Mammary epithelial cell (primary cell): ENCODE data around the gene HSPBP1.

Experiments used
- EZH2 ChIP-seq: IDR thresholded peaks from 2 replicates; pipeline ENCODE4 v1.6.1; 2012; ENCODE audit warnings: low read length, inconsistent platforms, borderline replicate concordance
- TF ChIP-seq, protein P1 (sequence below), 2 donors: IDR thresholded peaks in 1 of 2; conservative IDR thresholded peaks in 1 of 2; 2 replicates each; pipeline ENCODE4 v1.5.1; 2011 to 2012; ENCODE audit warnings: inconsistent platforms in 2 of 2, low read length in 2 of 2, mild to moderate bottlenecking in 2 of 2, control low read depth in 1 of 2, low read depth in 1 of 2; ENCODE audit not compliant: insufficient read depth in 1 of 2; ENCODE audit errors: extremely low read depth in 1 of 2

DNA sequence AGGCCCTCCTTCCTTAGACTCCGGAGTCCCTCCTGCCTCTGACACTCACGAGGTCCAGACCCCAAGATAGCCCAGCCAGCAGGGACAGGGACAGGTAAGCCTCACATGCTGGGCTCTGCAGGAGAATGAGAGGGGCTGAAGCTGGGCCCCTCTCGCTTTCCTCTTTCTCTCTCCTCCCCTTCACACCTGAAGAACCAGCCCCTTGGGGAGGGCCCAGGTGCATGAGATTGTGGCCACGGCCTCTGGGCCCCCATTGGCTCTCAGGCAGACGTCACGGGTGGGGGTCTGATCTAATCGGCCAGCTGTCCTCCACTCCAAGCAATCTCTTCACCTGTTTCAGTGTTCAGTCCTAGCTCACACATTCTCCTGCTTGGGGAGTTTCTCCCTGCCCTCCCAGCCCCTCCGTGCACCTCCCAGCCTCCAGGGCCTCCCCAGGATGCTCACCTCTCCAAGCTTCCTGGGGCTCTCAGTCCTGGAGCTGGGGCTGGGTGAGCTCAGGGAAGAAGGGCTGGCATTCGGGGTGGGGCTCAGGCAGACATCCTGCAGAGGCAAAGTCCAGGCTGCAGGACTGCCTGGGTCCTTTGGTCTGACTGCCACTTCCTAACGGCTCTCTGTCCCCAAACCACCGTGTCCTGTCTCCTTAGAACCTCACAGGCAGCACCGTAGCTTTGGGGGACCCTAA, 42.4 kb upstream of the HSPBP1 start:
- TF ChIP-seq, protein P1, sequence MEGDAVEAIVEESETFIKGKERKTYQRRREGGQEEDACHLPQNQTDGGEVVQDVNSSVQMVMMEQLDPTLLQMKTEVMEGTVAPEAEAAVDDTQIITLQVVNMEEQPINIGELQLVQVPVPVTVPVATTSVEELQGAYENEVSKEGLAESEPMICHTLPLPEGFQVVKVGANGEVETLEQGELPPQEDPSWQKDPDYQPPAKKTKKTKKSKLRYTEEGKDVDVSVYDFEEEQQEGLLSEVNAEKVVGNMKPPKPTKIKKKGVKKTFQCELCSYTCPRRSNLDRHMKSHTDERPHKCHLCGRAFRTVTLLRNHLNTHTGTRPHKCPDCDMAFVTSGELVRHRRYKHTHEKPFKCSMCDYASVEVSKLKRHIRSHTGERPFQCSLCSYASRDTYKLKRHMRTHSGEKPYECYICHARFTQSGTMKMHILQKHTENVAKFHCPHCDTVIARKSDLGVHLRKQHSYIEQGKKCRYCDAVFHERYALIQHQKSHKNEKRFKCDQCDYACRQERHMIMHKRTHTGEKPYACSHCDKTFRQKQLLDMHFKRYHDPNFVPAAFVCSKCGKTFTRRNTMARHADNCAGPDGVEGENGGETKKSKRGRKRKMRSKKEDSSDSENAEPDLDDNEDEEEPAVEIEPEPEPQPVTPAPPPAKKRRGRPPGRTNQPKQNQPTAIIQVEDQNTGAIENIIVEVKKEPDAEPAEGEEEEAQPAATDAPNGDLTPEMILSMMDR (conservative IDR thresholded peaks at IDR 0.05 in 1 of 2, IDR thresholded peaks at IDR 0.05 in 1 of 2; ENCODE audit: extremely low read depth in 1 of 2, insufficient read depth in 1 of 2, low read depth in 1 of 2, low read length in 2 of 2): no peak
- TF ChIP-seq EZH2: no peak
